Progenitor cell of endocrine pancreas (in vitro differentiated cells): ENCODE results near the gene SF3B5. TPM values are rescaled to one million over a fixed set of nuclear protein-coding genes. Genes with fewer than 3 reads are reported as not detected.

Experiments
- DNase-seq: peaks from one replicate; pipeline ENCODE4 v3.0.0; 2021; ENCODE audit warnings: low spot score; ENCODE audit not compliant: unreplicated experiment
- H3K27ac Mint-ChIP-seq: 2 replicates; pipeline ENCODE4 v1.8.0; 2021; ENCODE audit warnings: mild to moderate bottlenecking, moderate library complexity, mixed read lengths
- H3K27me3 Mint-ChIP-seq: 2 replicates; pipeline ENCODE4 v1.8.0; 2021; ENCODE audit warnings: mixed read lengths
- H3K36me3 Mint-ChIP-seq: 2 replicates; pipeline ENCODE4 v1.8.0; 2022; ENCODE audit warnings: mixed read lengths; ENCODE audit not compliant: insufficient read depth
- H3K4me1 Mint-ChIP-seq: 2 replicates; pipeline ENCODE4 v1.8.0; 2021; ENCODE audit warnings: low read depth, mixed read lengths
- H3K4me3 Mint-ChIP-seq: 2 replicates; pipeline ENCODE4 v1.8.0; 2021; ENCODE audit warnings: low read depth, mild to moderate bottlenecking, moderate library complexity, mixed read lengths
- H3K9me3 Mint-ChIP-seq: 2 replicates; pipeline ENCODE4 v1.8.0; 2021; ENCODE audit warnings: low read depth, mixed read lengths
- long read RNA-seq: library from polyadenylated mRNA; unstranded; transcript quantifications from one replicate; pipeline ENCODE4 v2.0.0, GENCODE V29; 2020
- total RNA-seq: library from RNA; stranded (reverse); gene quantifications from 2 replicates; pipeline ENCODE4 v1.2.1, GENCODE V29; 2021
- TF ChIP-seq, protein P1 (sequence below): fragments of 200-600 bp; sonication (generic); IDR thresholded peaks from one replicate; pipeline ENCODE4 v1.5.0; 2021; ENCODE audit warnings: antibody characterized with exemption, mild to moderate bottlenecking; ENCODE audit not compliant: unreplicated experiment

The SF3B5 gene
- 115 and 116 TPM in 2 replicates for total RNA-seq
- long read RNA-seq, transcript SF3B5-201 (1 exons, 693 nt) = major isoform, 16 of 16 reads
- long read RNA-seq, partial matches to known transcripts = 0 of 16 reads
- long read RNA-seq, other reads (novel, unspliced or antisense) = 0 of 16 reads

DNA sequence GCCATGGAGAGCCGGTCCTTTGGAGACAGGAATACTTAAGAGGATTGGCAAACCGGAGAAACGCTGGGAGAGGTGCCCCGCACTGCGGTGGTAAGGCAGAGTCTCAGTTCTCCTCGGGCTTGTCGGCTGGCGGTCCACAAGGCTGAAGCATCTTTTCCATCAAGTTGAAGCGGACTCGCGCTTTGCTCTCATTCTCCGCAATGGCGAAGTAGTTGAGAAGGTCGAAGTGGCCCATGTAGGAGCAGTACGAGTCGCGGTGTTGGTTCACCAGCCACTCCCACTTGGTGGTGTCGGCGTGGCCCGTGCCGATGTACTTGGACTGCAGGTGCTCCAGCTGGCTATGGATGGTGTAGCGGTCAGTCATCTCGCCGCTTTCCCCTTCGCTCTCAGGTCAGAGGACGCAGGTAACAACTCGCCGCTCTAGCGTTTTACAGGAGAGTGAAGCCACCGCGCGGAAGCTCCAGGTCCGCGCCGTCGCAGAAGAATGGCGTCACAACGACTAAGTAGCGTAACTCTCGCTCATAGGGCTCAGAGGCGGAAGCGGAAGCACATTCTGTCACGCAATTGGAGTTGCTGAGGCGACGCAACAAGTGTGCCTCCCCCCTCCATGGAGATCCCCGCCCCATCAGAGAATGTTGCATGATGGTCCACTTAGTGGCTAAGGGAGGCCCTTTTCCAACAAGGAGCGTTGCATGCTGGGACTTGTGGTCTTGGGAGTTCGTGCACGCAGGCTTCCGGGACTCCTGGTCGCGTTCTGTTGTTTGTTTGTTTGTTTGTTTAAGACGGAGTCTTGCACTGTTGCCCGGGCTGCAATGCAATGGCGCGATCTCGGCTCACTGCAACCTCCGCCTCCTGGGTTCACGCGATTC, at the start of gene SF3B5:
Gene SF3B5, minus strand, starts transcription at position 440 of the 869 bp plus-strand sequence. Its CDS starts 76 bp downstream, at position 364.
- no peaks in the 10 kb centered on the region for H3K36me3 Mint-ChIP-seq
- H3K27ac Mint-ChIP-seq = peak within 1 kb of the TSS; percentile 99
- peaks cover 14% of the 10 kb centered on the region for H3K4me1 Mint-ChIP-seq
- H3K9me3 Mint-ChIP-seq = no peaks in the 10 kb centered on the region
- H3K4me3 Mint-ChIP-seq = peak within 1 kb of the TSS; percentile 98
- TF ChIP-seq, protein P1, sequence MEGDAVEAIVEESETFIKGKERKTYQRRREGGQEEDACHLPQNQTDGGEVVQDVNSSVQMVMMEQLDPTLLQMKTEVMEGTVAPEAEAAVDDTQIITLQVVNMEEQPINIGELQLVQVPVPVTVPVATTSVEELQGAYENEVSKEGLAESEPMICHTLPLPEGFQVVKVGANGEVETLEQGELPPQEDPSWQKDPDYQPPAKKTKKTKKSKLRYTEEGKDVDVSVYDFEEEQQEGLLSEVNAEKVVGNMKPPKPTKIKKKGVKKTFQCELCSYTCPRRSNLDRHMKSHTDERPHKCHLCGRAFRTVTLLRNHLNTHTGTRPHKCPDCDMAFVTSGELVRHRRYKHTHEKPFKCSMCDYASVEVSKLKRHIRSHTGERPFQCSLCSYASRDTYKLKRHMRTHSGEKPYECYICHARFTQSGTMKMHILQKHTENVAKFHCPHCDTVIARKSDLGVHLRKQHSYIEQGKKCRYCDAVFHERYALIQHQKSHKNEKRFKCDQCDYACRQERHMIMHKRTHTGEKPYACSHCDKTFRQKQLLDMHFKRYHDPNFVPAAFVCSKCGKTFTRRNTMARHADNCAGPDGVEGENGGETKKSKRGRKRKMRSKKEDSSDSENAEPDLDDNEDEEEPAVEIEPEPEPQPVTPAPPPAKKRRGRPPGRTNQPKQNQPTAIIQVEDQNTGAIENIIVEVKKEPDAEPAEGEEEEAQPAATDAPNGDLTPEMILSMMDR = no peak
- DNase-seq = peak; percentile 89
- no peaks in the 10 kb centered on the region for H3K27me3 Mint-ChIP-seq

DNA sequence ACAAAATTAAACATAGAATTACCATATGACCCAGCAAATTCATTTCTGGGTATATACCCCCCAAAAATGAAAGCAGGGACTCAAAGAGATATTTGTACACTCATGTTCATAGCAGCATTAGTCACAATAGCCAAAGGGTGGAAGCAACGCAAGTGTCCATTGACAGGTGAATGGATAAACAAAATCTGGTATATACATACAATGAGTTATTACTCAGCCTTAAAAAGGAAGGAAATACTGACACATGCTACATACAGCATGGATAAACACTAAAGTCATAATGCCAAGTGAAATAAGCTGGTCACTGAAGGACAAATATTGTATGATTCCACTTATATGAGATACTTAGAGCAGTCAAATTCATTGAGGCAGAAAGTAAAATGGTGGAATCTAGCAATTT, 49.6 kb upstream of the SF3B5 start:
- Mint-ChIP-seq H3K27me3 (peaks cover 48% of the 10 kb centered on the region), H3K9me3 (no peaks in the 10 kb centered on the region), H3K4me3 (no peak overlapping the region), H3K27ac (no peak overlapping the region), H3K36me3 (no peaks in the 10 kb centered on the region), H3K4me1 (no peaks in the 10 kb centered on the region)
- TF ChIP-seq, protein P1 = no peak
- no peak for DNase-seq

DNA sequence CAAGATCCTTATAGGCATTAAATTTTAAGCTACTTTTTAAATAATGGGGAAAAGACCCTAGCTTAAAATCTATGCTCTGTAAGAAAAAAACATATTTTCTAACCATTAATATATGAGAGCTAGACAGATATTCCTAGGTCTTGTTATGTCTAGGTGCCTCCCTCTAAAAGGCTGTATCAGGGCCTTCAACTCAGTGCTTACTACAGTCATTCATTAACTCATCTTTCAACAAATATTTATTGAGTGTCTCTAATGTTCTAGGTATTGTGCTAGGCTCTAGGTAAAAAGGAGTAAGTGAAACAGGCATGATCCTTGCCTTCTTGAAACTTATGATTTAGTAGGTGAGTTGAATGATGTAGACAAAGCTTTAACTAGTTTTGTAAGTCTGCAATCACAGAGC, 48.5 kb upstream of the SF3B5 start:
- Mint-ChIP-seq H3K27ac (no peak overlapping the region), H3K4me1 (no peaks in the 10 kb centered on the region), H3K9me3 (no peaks in the 10 kb centered on the region), H3K36me3 (no peaks in the 10 kb centered on the region), H3K4me3 (no peak overlapping the region), H3K27me3 (peaks cover 38% of the 10 kb centered on the region)
- no peak for DNase-seq
- TF ChIP-seq, protein P1 = no peak

DNA sequence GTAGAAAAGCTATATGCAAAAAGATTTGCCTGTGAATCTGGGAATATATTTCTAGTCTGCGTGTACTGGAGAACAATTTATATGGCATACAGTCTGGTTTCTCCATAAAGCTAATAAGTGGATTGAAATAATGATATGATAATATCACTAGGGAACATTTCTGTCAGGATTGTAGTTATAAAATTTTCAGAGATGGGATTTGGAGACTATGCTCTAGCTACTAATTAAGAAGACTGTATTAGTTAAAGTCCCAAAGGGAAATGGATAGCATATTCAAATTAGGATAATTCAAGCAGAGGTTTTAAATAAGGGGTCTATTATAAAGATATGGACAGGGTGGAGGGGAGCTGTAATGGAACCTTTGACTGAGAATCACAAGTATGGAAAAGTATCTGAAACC, 47.7 kb upstream of the SF3B5 start:
- DNase-seq = no peak
- no peaks in the 10 kb centered on the region for H3K4me1 Mint-ChIP-seq
- H3K4me3 Mint-ChIP-seq = no peak overlapping the region
- TF ChIP-seq, protein P1 = no peak
- no peak overlapping the region for H3K27ac Mint-ChIP-seq
- H3K27me3 Mint-ChIP-seq = peaks cover 30% of the 10 kb centered on the region
- H3K9me3 Mint-ChIP-seq = no peaks in the 10 kb centered on the region
- no peaks in the 10 kb centered on the region for H3K36me3 Mint-ChIP-seq

DNA sequence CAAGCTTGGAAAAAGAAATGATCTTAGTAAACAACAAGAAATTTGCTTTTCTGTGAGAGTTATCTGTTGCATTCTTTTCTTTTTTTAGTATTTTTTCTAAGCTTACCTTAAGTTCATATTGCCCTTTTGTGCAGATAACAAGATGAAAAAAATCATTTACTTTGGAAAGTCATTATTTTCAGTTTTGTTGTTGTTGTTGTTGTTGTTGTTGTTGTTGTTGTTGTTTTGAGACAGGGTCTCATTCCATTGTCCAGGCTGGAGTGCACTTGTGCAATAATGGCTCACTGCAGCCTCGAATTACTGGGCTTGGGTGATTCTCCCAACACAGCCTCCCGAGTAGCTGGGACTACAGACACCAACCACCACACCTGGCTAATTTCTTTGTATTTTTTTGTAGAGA, 46.1 kb upstream of the SF3B5 start:
- no peaks in the 10 kb centered on the region for H3K9me3 Mint-ChIP-seq
- H3K4me3 Mint-ChIP-seq = no peak overlapping the region
- no peaks in the 10 kb centered on the region for H3K4me1 Mint-ChIP-seq
- H3K27ac Mint-ChIP-seq = no peak overlapping the region
- TF ChIP-seq, protein P1 = no peak
- DNase-seq = no peak
- H3K27me3 Mint-ChIP-seq = peaks cover 14% of the 10 kb centered on the region
- H3K36me3 Mint-ChIP-seq = no peaks in the 10 kb centered on the region
